Keratinocyte (primary cell): ENCODE results near the gene ABL1. TPM values are rescaled to one million over a fixed set of nuclear protein-coding genes. Genes with fewer than 3 reads are reported as not detected.

ENCODE experiments used
- DNase-seq: peaks from one replicate; pipeline ENCODE4 v3.0.0-alpha.2; 2011; ENCODE audit warnings: low read depth, missing footprints, low spot score
- FAIRE-seq: peaks from 2 replicates; lab custom pipeline; 2011; peaks lifted over from hg19 to GRCh38; lab: Jason Lieb, UNC
- H2AFZ ChIP-seq: 2 replicates; pipeline ENCODE4 v1.6.0; 2012; ENCODE audit warnings: low read length, control low read depth, inconsistent platforms; ENCODE audit not compliant: control insufficient read depth
- H3K27ac ChIP-seq: 2 replicates; pipeline ENCODE4 v1.5.1; 2011; ENCODE audit warnings: low read length; ENCODE audit not compliant: control insufficient read depth, insufficient read depth
- H3K27me3 ChIP-seq: 3 replicates; pipeline ENCODE4 v1.6.0; 2011; ENCODE audit warnings: low read length; ENCODE audit not compliant: control insufficient read depth, insufficient read depth; ENCODE audit errors: extremely low read depth
- H3K36me3 ChIP-seq, 2 experiments: 2 replicates in 1 of 2; 3 replicates in 1 of 2; pipeline ENCODE4 v1.5.1; 2011; ENCODE audit warnings: low read length in 2 of 2, mild to moderate bottlenecking in 1 of 2; ENCODE audit not compliant: control insufficient read depth in 2 of 2, insufficient read depth in 2 of 2; ENCODE audit errors: extremely low read depth in 1 of 2
- H3K4me1 ChIP-seq: 3 replicates; pipeline ENCODE4 v1.5.1; 2011; ENCODE audit warnings: low read length; ENCODE audit not compliant: control insufficient read depth, insufficient read depth; ENCODE audit errors: extremely low read depth
- H3K4me2 ChIP-seq: 3 replicates; pipeline ENCODE4 v1.6.0; 2011; ENCODE audit warnings: low read depth, low read length; ENCODE audit not compliant: control insufficient read depth, insufficient read depth; ENCODE audit errors: extremely low read depth
- H3K4me3 ChIP-seq, 3 experiments: fragments of 200-600 bp in 1 of 3; sonication (generic) in 1 of 3; 2 replicates in 2 of 3; 3 replicates in 1 of 3; pipeline ENCODE4 v1.5.1; 2011 to 2016; ENCODE audit warnings: low read length in 3 of 3, mild to moderate bottlenecking in 3 of 3, control low read depth in 2 of 3, inconsistent platforms in 1 of 3, low read depth in 1 of 3, mixed read lengths in 1 of 3, mixed run types in 1 of 3, moderate library complexity in 1 of 3; ENCODE audit not compliant: control insufficient read depth in 2 of 3, insufficient read depth in 2 of 3; ENCODE audit errors: extremely low read depth in 1 of 3
- H3K79me2 ChIP-seq: 2 replicates; pipeline ENCODE4 v1.6.0; 2012; ENCODE audit warnings: low read length; ENCODE audit not compliant: control insufficient read depth, insufficient read depth
- H3K9ac ChIP-seq: 3 replicates; pipeline ENCODE4 v1.6.0; 2011; ENCODE audit warnings: low read length; ENCODE audit not compliant: control insufficient read depth, insufficient read depth; ENCODE audit errors: extremely low read depth
- H3K9me1 ChIP-seq: 3 replicates; pipeline ENCODE4 v1.6.0; 2011; ENCODE audit warnings: low read length; ENCODE audit not compliant: control insufficient read depth, insufficient read depth; ENCODE audit errors: extremely low read depth
- H3K9me3 ChIP-seq: 2 replicates; pipeline ENCODE4 v1.5.1; 2012; ENCODE audit warnings: low read depth, low read length; ENCODE audit not compliant: control insufficient read depth
- H4K20me1 ChIP-seq: 3 replicates; pipeline ENCODE4 v1.6.0; 2011; ENCODE audit warnings: low read length; ENCODE audit not compliant: control insufficient read depth, insufficient read depth; ENCODE audit errors: extremely low read depth
- EZH2 ChIP-seq: IDR thresholded peaks from one replicate; pipeline ENCODE4 v1.6.1; 2012; ENCODE audit warnings: inconsistent platforms, mild to moderate bottlenecking, low read length, moderate library complexity
- dilution Hi-C: fragments of 300-500 bp; cut with MboI; formaldehyde crosslinking; loops from one replicate; pipeline ENCODE4 v1.7.0; 2020; ENCODE audit warnings: low sequenced_read_pairs; ENCODE audit not compliant: extremely low pct_ligation_motif_present
- polyA plus RNA-seq, 5 experiments: library from polyadenylated mRNA; depleted of rRNA in 3 of 5; stranded (reverse) in 3 of 5; stranded (forward) in 1 of 5; unstranded in 1 of 5; fragments of >200 nt; gene quantifications; 1 replicate in 1 of 5; 2 replicates in 3 of 5; 3 replicates in 1 of 5; pipeline versions ENCODE4 v1.2.1 to v1.2.3, GENCODE V29; 2011 to 2012; ENCODE audit warnings: missing spikeins in 2 of 5, low read depth in 1 of 5, low replicate concordance in 1 of 5
- TF ChIP-seq, protein P1 (sequence below), 3 experiments: IDR thresholded peaks in 1 of 3; conservative IDR thresholded peaks in 1 of 3; optimal IDR thresholded peaks in 1 of 3; 2 replicates in 2 of 3; 3 replicates in 1 of 3; pipeline versions ENCODE3 to v1.5.1; 2011; ENCODE audit warnings: low read length in 3 of 3, mild to moderate bottlenecking in 3 of 3, moderate library complexity in 2 of 3, control low read depth in 1 of 3, inconsistent platforms in 1 of 3; ENCODE audit not compliant: insufficient read depth in 2 of 3; ENCODE audit errors: extremely low read depth in 1 of 3

ABL1 gene
- polyA plus RNA-seq, 1 donor (not counting 4 experiments of a cell fraction or from before 2014, with no cell fraction given), result 17.0 TPM

DNA sequence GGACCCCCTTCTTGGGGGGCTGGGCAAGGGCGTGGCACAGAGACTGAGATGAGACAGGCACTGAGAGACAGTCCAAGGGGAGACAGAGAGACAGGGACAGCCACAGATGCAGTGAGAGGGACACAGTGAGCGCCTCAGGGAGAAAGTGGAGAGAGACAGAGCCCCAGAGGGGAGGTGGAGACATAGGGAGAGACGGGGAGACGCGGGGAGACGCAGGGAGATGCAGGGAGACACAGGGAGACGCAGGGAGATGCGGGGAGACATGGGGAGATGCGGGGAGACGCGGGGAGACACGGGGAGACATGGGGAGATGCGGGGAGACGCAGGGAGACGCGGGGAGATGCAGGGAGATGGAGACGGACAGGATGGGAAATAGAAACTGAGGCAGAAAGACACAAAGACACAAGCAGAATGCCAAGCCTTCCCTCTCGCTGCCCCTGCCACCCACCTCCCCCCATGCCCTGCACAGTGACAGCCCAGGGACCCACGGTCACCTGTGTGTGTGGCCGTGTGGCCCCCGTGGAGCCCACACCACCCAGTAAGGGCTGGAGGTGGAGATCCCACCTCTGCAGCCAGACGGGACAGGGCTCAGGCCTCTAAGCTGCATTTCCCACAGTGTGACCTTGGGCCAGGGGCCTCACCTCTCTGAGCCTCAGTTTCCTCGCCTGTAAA lies 95.2 kb downstream of the ABL1 start:
- Histone ChIP-seq H3K27ac (no peak overlapping the region), H2AFZ (no peak overlapping the region), H3K36me3 (no peaks in the 10 kb centered on the region), H3K4me2 (no peak overlapping the region), H3K27me3 (peaks cover 32% of the 10 kb centered on the region), H4K20me1 (no peaks in the 10 kb centered on the region), H3K4me1 (peaks cover 44% of the 10 kb centered on the region), H3K9me3 (no peaks in the 10 kb centered on the region), H3K9ac (no peak overlapping the region), H3K79me2 (no peaks in the 10 kb centered on the region), H3K4me3 (no peak overlapping the region), H3K9me1 (no peaks in the 10 kb centered on the region)
- dilution Hi-C loops, result no loop called here
- no peak for DNase-seq
- FAIRE-seq, result no peak
- TF ChIP-seq, protein P1, sequence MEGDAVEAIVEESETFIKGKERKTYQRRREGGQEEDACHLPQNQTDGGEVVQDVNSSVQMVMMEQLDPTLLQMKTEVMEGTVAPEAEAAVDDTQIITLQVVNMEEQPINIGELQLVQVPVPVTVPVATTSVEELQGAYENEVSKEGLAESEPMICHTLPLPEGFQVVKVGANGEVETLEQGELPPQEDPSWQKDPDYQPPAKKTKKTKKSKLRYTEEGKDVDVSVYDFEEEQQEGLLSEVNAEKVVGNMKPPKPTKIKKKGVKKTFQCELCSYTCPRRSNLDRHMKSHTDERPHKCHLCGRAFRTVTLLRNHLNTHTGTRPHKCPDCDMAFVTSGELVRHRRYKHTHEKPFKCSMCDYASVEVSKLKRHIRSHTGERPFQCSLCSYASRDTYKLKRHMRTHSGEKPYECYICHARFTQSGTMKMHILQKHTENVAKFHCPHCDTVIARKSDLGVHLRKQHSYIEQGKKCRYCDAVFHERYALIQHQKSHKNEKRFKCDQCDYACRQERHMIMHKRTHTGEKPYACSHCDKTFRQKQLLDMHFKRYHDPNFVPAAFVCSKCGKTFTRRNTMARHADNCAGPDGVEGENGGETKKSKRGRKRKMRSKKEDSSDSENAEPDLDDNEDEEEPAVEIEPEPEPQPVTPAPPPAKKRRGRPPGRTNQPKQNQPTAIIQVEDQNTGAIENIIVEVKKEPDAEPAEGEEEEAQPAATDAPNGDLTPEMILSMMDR (optimal IDR thresholded peaks at IDR 0.05 in 1 of 3, IDR thresholded peaks at IDR 0.05 in 1 of 3, conservative IDR thresholded peaks at IDR 0.05 in 1 of 3; ENCODE audit: extremely low read depth in 1 of 3, insufficient read depth in 2 of 3, low read length in 3 of 3), result no peak

DNA sequence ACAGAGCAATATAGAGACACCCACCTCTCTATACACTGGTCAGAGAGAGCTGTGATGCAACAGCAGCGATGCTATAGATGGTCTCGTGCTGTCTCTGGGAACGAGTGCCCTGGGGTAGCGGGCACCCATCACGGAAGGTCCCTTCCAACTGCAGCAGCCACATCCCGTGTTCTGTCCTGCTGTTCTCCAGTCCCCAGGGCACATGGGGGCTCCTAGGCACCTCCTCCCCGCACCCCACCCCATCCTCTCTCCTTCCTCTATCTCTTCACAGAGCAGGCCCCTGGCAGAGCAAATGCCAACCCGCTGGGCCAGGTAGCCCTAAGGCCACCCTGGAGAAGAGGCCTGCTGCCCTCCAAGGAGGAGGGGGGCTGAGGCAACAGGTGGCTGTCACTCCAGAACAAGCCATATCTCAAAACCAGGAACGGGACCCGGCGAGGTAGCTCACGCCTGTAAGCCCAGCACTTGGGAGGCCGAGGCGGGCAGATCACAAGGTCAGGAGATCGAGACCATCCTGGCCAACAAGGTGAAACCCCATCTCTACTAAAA lies 95.8 kb downstream of the ABL1 start:
- H3K9me3 ChIP-seq, result no peaks in the 10 kb centered on the region
- DNase-seq (no peak), FAIRE-seq (no peak)
- no peak overlapping the region for H2AFZ ChIP-seq
- no peaks in the 10 kb centered on the region for H3K36me3 ChIP-seq
- no peak for TF ChIP-seq EZH2
- TF ChIP-seq, protein P1 (optimal IDR thresholded peaks at IDR 0.05 in 1 of 3, IDR thresholded peaks at IDR 0.05 in 1 of 3, conservative IDR thresholded peaks at IDR 0.05 in 1 of 3; ENCODE audit: extremely low read depth in 1 of 3, insufficient read depth in 2 of 3, low read length in 3 of 3), result no peak
- H3K79me2 ChIP-seq, result no peaks in the 10 kb centered on the region
- no peak overlapping the region for H3K9ac ChIP-seq
- H3K9me1 ChIP-seq, result no peaks in the 10 kb centered on the region
- H3K27me3 ChIP-seq, result peaks cover 32% of the 10 kb centered on the region
- no peak overlapping the region for H3K27ac ChIP-seq
- H3K4me3 ChIP-seq, result no peak overlapping the region
- peaks cover 50% of the 10 kb centered on the region for H3K4me1 ChIP-seq
- H4K20me1 ChIP-seq, result no peaks in the 10 kb centered on the region
- dilution Hi-C loops, result no loop called here
- no peak overlapping the region for H3K4me2 ChIP-seq
